ENCODE results near the gene STARD7. TPM values are rescaled to one million over a fixed set of nuclear protein-coding genes. Genes with fewer than 3 reads are reported as not detected.

STARD7 gene
- total and polyA plus RNA-seq, 2 of the 13 experiments (the other 11 are each of a cell fraction or from before 2014, with no cell fraction given): 88.2 to 300 TPM

- TF ChIP-seq ZNF646 (CRISPR knock-in tag; IDR thresholded peaks at IDR 0.05) (no peak), DDIT3 (CRISPR knock-in tag; IDR thresholded peaks at IDR 0.05) (no peak), ISX (CRISPR knock-in tag; conservative IDR thresholded peaks at IDR 0.05) (no peak), ZC3H4 (CRISPR knock-in tag; IDR thresholded peaks at IDR 0.05; ENCODE audit: borderline replicate concordance) (no peak), ADNP (CRISPR knock-in tag; IDR thresholded peaks at IDR 0.05) (no peak), AHDC1 (CRISPR knock-in tag; IDR thresholded peaks at IDR 0.05; ENCODE audit: borderline replicate concordance) (no peak), SETDB1 (CRISPR knock-in tag; IDR thresholded peaks at IDR 0.05; ENCODE audit: borderline replicate concordance) (no peak), JUNB (CRISPR knock-in tag; IDR thresholded peaks at IDR 0.05; ENCODE audit: borderline replicate concordance) (no peak), ARID3A (IDR thresholded peaks at IDR 0.05; ENCODE audit: low read depth, low read length) (no peak), SOX13 (IDR thresholded peaks at IDR 0.05) (no peak), SOX13 (CRISPR knock-in tag; conservative IDR thresholded peaks at IDR 0.05 in 1 of 2, IDR thresholded peaks at IDR 0.05 in 1 of 2) (no peak), GMEB2 (CRISPR knock-in tag; IDR thresholded peaks at IDR 0.05; ENCODE audit: low read depth) (no peak), WIZ (CRISPR knock-in tag; IDR thresholded peaks at IDR 0.05) (no peak), ATF1 (CRISPR knock-in tag; IDR thresholded peaks at IDR 0.05) (no peak), RFX1 (IDR thresholded peaks at IDR 0.05) (no peak)
Measured at GRCh38 chr2:96207774-96208142, 869 bp downstream of the STARD7 start (continued).
